ENCODE data around the gene PRPF6. TPM values are rescaled to one million over a fixed set of nuclear protein-coding genes. Genes with fewer than 3 reads are reported as not detected.

Gene PRPF6
- total and polyA plus RNA-seq, 2 donors (not counting 3 experiments of a cell fraction or from before 2014, with no cell fraction given): 35.3 to 67.4 TPM

- Histone ChIP-seq H3K27ac (ENCODE audit: insufficient read depth, low read depth, low read length) (no peak overlapping the region), H2AFZ (ENCODE audit: low read depth, low read length) (no peak overlapping the region), H3K36me3 (ENCODE audit: control insufficient read depth in 2 of 2, extremely low read depth in 1 of 2, insufficient read depth in 2 of 2, low read length in 2 of 2) (peaks cover 11 to 37% of the 10 kb centered on the region in 2 experiments), H3K9ac (replicated peaks; ENCODE audit: extremely low read depth, insufficient read depth, low read length) (no peak overlapping the region), H4K20me1 (replicated peaks; ENCODE audit: control insufficient read depth, extremely low read depth, insufficient read depth, low read length) (no peaks in the 10 kb centered on the region), H3K4me1 (ENCODE audit: control insufficient read depth, extremely low read depth, insufficient read depth, low read length) (peaks cover 10% of the 10 kb centered on the region), H3K9me3 (replicated peaks; ENCODE audit: control insufficient read depth, insufficient read depth, low read length) (no peaks in the 10 kb centered on the region), H3K4me2 (ENCODE audit: insufficient read depth, low read length) (no peak overlapping the region), H3K9me1 (replicated peaks; ENCODE audit: control insufficient read depth, extremely low read depth, insufficient read depth, low read length) (no peaks in the 10 kb centered on the region), H3K79me2 (ENCODE audit: control insufficient read depth, insufficient read depth, low read length) (peaks cover 7% of the 10 kb centered on the region), H3K4me3 (replicated peaks in 1 of 3; ENCODE audit: insufficient read depth in 1 of 3, low read depth in 1 of 3, low read length in 3 of 3) (no peak overlapping the region), H3K27me3 (ENCODE audit: control insufficient read depth in 2 of 2, insufficient read depth in 2 of 2, low read length in 2 of 2) (no peaks in the 10 kb centered on the region)
- TF ChIP-seq, protein P1, sequence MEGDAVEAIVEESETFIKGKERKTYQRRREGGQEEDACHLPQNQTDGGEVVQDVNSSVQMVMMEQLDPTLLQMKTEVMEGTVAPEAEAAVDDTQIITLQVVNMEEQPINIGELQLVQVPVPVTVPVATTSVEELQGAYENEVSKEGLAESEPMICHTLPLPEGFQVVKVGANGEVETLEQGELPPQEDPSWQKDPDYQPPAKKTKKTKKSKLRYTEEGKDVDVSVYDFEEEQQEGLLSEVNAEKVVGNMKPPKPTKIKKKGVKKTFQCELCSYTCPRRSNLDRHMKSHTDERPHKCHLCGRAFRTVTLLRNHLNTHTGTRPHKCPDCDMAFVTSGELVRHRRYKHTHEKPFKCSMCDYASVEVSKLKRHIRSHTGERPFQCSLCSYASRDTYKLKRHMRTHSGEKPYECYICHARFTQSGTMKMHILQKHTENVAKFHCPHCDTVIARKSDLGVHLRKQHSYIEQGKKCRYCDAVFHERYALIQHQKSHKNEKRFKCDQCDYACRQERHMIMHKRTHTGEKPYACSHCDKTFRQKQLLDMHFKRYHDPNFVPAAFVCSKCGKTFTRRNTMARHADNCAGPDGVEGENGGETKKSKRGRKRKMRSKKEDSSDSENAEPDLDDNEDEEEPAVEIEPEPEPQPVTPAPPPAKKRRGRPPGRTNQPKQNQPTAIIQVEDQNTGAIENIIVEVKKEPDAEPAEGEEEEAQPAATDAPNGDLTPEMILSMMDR (IDR thresholded peaks at IDR 0.05; ENCODE audit: extremely low read depth in 1 of 2, insufficient read depth in 1 of 2, low read depth in 1 of 2, low read length in 2 of 2): no peak
- TF ChIP-seq MYC (IDR thresholded peaks at IDR 0.05; ENCODE audit: low read depth, low read length): no peak
- TF ChIP-seq POLR2A (IDR thresholded peaks at IDR 0.05; ENCODE audit: low read depth, low read length): no peak
- no peak for TF ChIP-seq POLR2AphosphoS5 (IDR thresholded peaks at IDR 0.05; ENCODE audit: insufficient read depth, low read depth, low read length)
- TF ChIP-seq EZH2 (IDR thresholded peaks at IDR 0.05; ENCODE audit: borderline replicate concordance, low read depth, low read length, severe bottlenecking): no peak
- no peak for TF ChIP-seq GATA2 (IDR thresholded peaks at IDR 0.05; ENCODE audit: insufficient read depth, insufficient read length, low read depth, low read length)
- TF ChIP-seq FOS (IDR thresholded peaks at IDR 0.05; ENCODE audit: borderline replicate concordance, insufficient read depth, low read length): no peak
- no peak for DNase-seq (ENCODE audit: low read depth, low spot score)
- ChIA-PET POLR2A (no interaction called here), CTCF (no interaction called here)
- BruUV-seq (replicated peaks): no TSS peak
- dilution Hi-C loops (cut with MboI; ENCODE audit: extremely low pct_ligation_motif_present, low sequenced_read_pairs): no loop called here
- no peak for FAIRE-seq
- intact Hi-C loops (cut with micrococcal nuclease): no loop called here
Measured at GRCh38 chr20:63966944-63967322, 14.0 kb upstream of the PRPF6 start.
